Epithelial cell of esophagus (primary cell): Measurements from ENCODE around the gene POLR3C.
A peak's percentile ranks its signal among the peaks of the same experiment; 100 is the strongest.

Source experiments
- DNase-seq: peaks from one replicate; pipeline ENCODE4 v3.0.0; 2010; ENCODE audit warnings: low read depth
- H3K4me3 ChIP-seq: 2 replicates; pipeline ENCODE4 v1.5.1; 2011; ENCODE audit warnings: mild to moderate bottlenecking, low read length, control low read depth
- TF ChIP-seq, protein P1 (sequence below): IDR thresholded peaks from 2 replicates; pipeline ENCODE4 v1.5.1; 2011; ENCODE audit warnings: low read depth, mild to moderate bottlenecking, low read length, control low read depth, inconsistent platforms; ENCODE audit not compliant: insufficient read depth; ENCODE audit errors: missing control alignments

POLR3C gene

DNA sequence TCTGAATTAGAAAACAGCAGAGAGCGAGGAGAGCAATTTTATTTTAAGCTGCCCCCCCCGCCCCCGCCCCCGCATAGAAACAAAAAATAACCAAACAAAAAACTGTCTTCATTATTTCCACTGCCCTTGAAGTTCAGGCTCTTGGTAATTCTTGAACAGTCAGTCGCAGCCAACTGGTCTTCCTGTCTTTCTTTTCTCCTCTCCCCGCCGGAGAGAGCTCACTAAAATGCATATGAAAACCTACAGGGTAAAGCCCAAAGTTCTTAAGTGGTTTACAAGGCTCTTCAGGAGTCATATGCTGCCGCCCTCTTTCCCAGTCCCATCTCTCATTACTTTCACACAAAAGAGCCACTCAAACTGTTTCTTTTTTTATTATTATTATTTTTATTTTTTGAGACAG lies 62.8 kb downstream of the POLR3C start:
- no peak for DNase-seq
- H3K4me3 ChIP-seq: no peak overlapping the region
- TF ChIP-seq, protein P1, sequence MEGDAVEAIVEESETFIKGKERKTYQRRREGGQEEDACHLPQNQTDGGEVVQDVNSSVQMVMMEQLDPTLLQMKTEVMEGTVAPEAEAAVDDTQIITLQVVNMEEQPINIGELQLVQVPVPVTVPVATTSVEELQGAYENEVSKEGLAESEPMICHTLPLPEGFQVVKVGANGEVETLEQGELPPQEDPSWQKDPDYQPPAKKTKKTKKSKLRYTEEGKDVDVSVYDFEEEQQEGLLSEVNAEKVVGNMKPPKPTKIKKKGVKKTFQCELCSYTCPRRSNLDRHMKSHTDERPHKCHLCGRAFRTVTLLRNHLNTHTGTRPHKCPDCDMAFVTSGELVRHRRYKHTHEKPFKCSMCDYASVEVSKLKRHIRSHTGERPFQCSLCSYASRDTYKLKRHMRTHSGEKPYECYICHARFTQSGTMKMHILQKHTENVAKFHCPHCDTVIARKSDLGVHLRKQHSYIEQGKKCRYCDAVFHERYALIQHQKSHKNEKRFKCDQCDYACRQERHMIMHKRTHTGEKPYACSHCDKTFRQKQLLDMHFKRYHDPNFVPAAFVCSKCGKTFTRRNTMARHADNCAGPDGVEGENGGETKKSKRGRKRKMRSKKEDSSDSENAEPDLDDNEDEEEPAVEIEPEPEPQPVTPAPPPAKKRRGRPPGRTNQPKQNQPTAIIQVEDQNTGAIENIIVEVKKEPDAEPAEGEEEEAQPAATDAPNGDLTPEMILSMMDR: no peak

DNA sequence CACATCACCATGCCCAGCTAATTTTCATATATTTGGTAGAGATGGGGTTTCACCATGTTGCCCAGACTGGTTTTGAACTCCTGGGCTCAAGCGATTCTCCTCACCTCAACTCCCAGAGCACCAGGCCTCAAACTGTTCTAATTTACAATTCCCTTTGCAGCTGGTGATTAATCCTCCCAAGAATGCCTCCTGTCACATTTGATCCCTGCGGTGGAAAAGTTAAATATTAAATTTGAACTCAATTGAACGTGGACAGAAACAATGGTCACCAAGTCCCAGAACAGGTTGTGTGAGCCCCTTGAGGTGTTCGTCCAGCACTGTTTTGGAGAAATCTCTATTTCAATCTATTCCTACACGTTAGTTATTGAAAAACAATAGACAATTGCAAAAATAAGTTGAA lies 63.6 kb downstream of the POLR3C start:
- peak; percentile 24 for DNase-seq
- H3K4me3 ChIP-seq: no peak overlapping the region
- TF ChIP-seq, protein P1: no peak

DNA sequence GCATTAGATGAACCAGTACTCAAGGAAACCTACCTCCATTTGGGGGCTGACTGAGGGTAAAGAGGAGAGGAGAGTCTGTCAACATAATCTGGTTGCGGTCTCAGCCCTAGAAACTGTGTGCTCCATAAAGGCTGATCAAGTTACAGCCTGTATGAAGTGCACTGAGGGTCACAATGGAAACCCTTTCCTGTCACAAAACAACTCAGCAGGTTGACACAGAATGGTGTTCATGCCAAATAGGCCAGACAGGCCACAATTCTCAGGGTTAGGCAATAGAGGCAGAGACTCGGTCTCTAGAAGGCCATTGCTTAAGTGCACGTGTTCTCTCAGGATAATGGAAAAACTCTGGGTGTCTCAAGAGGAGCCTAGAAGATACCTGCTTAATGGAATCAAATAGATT lies 65.7 kb downstream of the POLR3C start:
- TF ChIP-seq, protein P1: no peak
- peak; percentile 40 for DNase-seq
- no peak overlapping the region for H3K4me3 ChIP-seq

DNA sequence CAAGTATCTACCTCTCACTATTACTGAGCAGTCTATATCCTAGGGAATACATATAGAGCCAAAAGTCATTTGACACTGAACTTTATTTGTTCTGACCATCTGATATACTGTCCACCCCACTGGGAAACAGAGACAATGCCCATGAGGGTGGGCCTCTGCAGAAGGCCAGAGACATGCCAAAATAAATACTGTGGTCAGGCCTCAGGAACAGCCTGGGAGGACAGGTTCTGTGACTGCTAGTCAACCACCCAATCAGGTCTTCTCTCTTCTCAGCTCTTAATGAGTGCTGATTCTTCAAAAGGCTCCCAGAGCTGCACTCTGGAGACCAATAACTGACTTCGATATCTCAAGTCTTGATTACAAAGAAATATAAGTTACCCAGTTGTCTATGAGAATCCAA lies 67.1 kb downstream of the POLR3C start:
- peak; percentile 70 for DNase-seq

DNA sequence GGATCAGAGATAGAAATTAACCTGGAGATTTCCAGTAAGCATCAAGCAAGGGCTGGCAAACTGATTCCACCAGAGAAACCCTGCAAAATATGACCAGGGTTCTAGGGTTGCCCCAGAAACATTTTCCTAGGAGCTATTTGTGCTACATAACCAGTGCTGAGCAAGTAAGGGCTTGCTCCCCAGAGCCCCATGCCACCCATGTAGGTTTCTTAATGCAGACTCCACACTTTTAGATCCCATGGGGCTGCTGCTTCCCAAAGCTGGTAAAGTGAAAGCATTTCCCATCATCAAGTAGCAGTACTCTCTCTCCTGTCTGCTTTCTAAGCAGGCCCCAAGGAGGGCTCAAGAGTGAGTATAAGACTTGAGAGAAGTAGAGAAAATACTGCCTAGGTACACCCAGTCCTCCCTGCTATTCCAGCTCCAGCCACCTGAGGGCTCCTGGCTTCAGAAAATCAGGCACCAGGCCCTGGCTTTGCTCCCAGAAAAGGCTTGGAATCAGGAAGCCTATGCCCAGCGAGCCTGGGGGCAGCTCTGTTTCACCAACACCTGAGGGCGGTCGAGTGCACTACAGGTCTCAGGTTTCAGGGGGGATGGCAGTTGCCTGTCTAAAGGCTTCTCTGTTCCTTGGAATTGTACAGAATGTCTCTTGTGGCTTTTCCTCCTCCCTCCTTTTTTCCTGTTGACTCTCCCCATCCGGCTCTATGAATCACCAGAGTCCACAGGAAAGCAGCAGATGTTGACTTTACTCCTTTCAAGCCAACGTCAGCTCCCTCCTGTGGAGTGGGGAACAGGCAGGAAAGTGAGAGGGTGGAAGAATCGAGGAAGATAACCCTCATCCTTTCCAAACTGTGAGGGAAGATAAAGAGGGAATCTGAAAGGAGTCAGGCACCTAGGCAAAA lies 67.8 kb downstream of the POLR3C start:
- TF ChIP-seq, protein P1: peak; percentile 95
- peak overlapping the region; percentile 17 for H3K4me3 ChIP-seq
- DNase-seq: peak; percentile 99

More for the DNA sequence above, 67.1 kb downstream of the POLR3C start:
- H3K4me3 ChIP-seq: no peak overlapping the region
- TF ChIP-seq, protein P1: no peak

DNA sequence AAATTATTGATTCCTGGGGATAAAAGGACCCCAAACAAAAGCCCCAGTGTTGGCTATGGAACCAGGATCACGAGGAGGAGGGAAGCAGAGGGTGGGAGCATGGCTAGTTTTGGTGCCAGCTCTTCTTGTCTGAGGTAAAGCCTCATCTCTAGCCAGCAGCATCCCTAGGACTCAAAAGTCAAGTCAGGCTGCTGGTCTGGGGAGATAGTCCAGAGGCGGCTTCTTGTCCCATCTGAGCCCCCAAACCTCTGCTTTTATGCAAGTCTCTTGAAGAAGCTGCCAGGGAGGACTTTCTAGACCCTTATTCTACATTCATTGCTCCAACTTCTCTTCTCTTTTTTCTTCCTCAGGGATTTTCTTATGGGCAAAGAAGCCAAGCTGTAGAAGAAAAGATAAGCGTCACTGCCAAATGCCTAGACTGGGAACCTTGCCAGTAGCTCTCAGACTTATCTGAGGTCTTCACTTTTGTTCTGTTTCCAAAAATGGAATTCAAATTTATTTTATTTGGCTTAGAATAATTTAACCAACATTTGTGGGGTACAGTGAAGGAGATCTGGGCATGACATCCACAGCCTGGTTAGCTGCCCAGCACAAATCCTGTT lies 68.6 kb downstream of the POLR3C start:
- no peak overlapping the region for H3K4me3 ChIP-seq
- TF ChIP-seq, protein P1: no peak
- no peak for DNase-seq
